ENCODE data around the gene RNASE13.

- TF ChIP-seq, protein P1, sequence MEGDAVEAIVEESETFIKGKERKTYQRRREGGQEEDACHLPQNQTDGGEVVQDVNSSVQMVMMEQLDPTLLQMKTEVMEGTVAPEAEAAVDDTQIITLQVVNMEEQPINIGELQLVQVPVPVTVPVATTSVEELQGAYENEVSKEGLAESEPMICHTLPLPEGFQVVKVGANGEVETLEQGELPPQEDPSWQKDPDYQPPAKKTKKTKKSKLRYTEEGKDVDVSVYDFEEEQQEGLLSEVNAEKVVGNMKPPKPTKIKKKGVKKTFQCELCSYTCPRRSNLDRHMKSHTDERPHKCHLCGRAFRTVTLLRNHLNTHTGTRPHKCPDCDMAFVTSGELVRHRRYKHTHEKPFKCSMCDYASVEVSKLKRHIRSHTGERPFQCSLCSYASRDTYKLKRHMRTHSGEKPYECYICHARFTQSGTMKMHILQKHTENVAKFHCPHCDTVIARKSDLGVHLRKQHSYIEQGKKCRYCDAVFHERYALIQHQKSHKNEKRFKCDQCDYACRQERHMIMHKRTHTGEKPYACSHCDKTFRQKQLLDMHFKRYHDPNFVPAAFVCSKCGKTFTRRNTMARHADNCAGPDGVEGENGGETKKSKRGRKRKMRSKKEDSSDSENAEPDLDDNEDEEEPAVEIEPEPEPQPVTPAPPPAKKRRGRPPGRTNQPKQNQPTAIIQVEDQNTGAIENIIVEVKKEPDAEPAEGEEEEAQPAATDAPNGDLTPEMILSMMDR (IDR thresholded peaks at IDR 0.05): no peak
- TF ChIP-seq E2F4 (CRISPR knock-in tag; IDR thresholded peaks at IDR 0.05; ENCODE audit: borderline replicate concordance, low read depth) (no peak), CREM (CRISPR knock-in tag; IDR thresholded peaks at IDR 0.05) (no peak), IRF2 (CRISPR knock-in tag; IDR thresholded peaks at IDR 0.05; ENCODE audit: borderline replicate concordance, low read depth) (no peak), ATF3 (CRISPR knock-in tag; conservative IDR thresholded peaks at IDR 0.05) (no peak), ATF2 (CRISPR knock-in tag; IDR thresholded peaks at IDR 0.05; ENCODE audit: borderline replicate concordance, low read depth) (no peak), GRHL2 (CRISPR knock-in tag; IDR thresholded peaks at IDR 0.05; ENCODE audit: insufficient replicate concordance, severe bottlenecking) (no peak), JUN (CRISPR knock-in tag; IDR thresholded peaks at IDR 0.05) (no peak), ELF4 (CRISPR knock-in tag; IDR thresholded peaks at IDR 0.05; ENCODE audit: low read depth) (no peak), PRDM15 (CRISPR knock-in tag; IDR thresholded peaks at IDR 0.05) (no peak), NR3C1 (CRISPR knock-in tag; conservative IDR thresholded peaks at IDR 0.05; ENCODE audit: low read depth) (no peak), ZNF138 (CRISPR knock-in tag; conservative IDR thresholded peaks at IDR 0.05) (no peak), SP1 (CRISPR knock-in tag; conservative IDR thresholded peaks at IDR 0.05) (no peak)
- TF ChIP-seq, protein P2, sequence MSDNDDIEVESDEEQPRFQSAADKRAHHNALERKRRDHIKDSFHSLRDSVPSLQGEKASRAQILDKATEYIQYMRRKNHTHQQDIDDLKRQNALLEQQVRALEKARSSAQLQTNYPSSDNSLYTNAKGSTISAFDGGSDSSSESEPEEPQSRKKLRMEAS (CRISPR knock-in tag; IDR thresholded peaks at IDR 0.05): no peak
Observed at GRCh38 chr14:21023817-21024584, 10.6 kb downstream of the RNASE13 start.
